Neural cell (in vitro differentiated cells): Measurements from ENCODE around the gene MAPK11. TPM values are rescaled to one million over a fixed set of nuclear protein-coding genes. Genes with fewer than 3 reads are reported as not detected.

Experiments
- H2AFZ ChIP-seq: fragments of 200-600, 300-800 bp; sonication (generic), shearing (Covaris generic); 2 replicates; pipeline ENCODE4 v1.6.0; 2014; ENCODE audit warnings: low read depth, mild to moderate bottlenecking, antibody characterized with exemption, low read length, moderate library complexity
- H3F3A ChIP-seq: fragments of 200-600 bp; shearing (Covaris generic); 2 replicates; pipeline ENCODE4 v1.6.1; 2016; ENCODE audit warnings: mild to moderate bottlenecking, moderate library complexity, mixed read lengths, antibody characterized with exemption, low read length; ENCODE audit not compliant: insufficient read depth, poor library complexity, severe bottlenecking
- H3K27ac ChIP-seq: fragments of 200-600, 300-800 bp; sonication (generic), shearing (Covaris generic); 2 replicates; pipeline ENCODE4 v1.5.1; 2014; ENCODE audit warnings: mild to moderate bottlenecking, low read length, moderate library complexity
- H3K27me3 ChIP-seq: fragments of 300-800, 200-600 bp; sonication (generic), shearing (Covaris generic); 2 replicates; pipeline ENCODE4 v1.6.0; 2014; ENCODE audit warnings: mild to moderate bottlenecking, low read depth, low read length, moderate library complexity; ENCODE audit not compliant: insufficient read depth
- H3K36me3 ChIP-seq: fragments of 300-800, 200-600 bp; sonication (generic), shearing (Covaris generic); 2 replicates; pipeline ENCODE4 v1.5.1; 2014; ENCODE audit warnings: mild to moderate bottlenecking, antibody characterized with exemption, low read length, moderate library complexity; ENCODE audit not compliant: insufficient read depth
- H3K4me2 ChIP-seq: fragments of 300-800, 200-600 bp; sonication (generic), shearing (Covaris generic); 2 replicates; pipeline ENCODE4 v1.6.0; 2014; ENCODE audit warnings: mild to moderate bottlenecking, low read length
- H3K4me3 ChIP-seq: fragments of 300-800, 200-600 bp; sonication (generic), shearing (Covaris generic); 2 replicates; pipeline ENCODE4 v1.5.1; 2014; ENCODE audit warnings: mild to moderate bottlenecking, low read length, moderate library complexity
- H3K79me2 ChIP-seq: fragments of 200-600 bp; shearing (Covaris generic); replicated peaks from 2 replicates; pipeline ENCODE4 v1.6.0; 2014; ENCODE audit warnings: mild to moderate bottlenecking, low read length, moderate library complexity; ENCODE audit not compliant: insufficient read depth
- H3K9ac ChIP-seq: fragments of 300-800, 200-600 bp; sonication (generic), shearing (Covaris generic); 2 replicates; pipeline ENCODE4 v1.6.1; 2016; ENCODE audit warnings: mild to moderate bottlenecking, low read length, mixed read lengths
- H3K9me2 ChIP-seq: fragments of 200-600 bp; shearing (Covaris generic); 2 replicates; pipeline ENCODE4 v1.6.1; 2016; ENCODE audit warnings: mild to moderate bottlenecking, low read length, mixed read lengths; ENCODE audit not compliant: insufficient read depth
- H3K9me3 ChIP-seq: fragments of 200-600, 300-800 bp; sonication (generic), shearing (Covaris generic); 2 replicates; pipeline ENCODE4 v1.6.1; 2016; ENCODE audit warnings: mild to moderate bottlenecking, mixed run types, low read length, moderate library complexity, mixed read lengths
- H4K20me1 ChIP-seq: fragments of 200-600 bp; shearing (Covaris generic); 2 replicates; pipeline ENCODE4 v1.6.1; 2016; ENCODE audit warnings: mild to moderate bottlenecking, mixed run types; ENCODE audit not compliant: insufficient read depth
- CTCF ChIP-seq: fragments of 450-650 bp; IDR thresholded peaks from 2 replicates; pipeline ENCODE4 v1.5.1; 2014; ENCODE audit warnings: antibody characterized with exemption, mild to moderate bottlenecking, moderate library complexity; ENCODE audit not compliant: poor library complexity, severe bottlenecking
- EP300 ChIP-seq: fragments of 450-650 bp; conservative IDR thresholded peaks from 2 replicates; pipeline ENCODE4 v1.6.1; 2014; ENCODE audit warnings: antibody characterized with exemption, mild to moderate bottlenecking, moderate library complexity; ENCODE audit not compliant: poor library complexity, severe bottlenecking
- EZH2 ChIP-seq: fragments of 200-600, 300-800 bp; shearing (Covaris generic), sonication (generic); IDR thresholded peaks from 2 replicates; pipeline ENCODE4 v1.6.1; 2014; ENCODE audit warnings: antibody characterized with exemption, low read length, borderline replicate concordance, mild to moderate bottlenecking; ENCODE audit not compliant: insufficient read depth, poor library complexity, severe bottlenecking
- MXI1 ChIP-seq: fragments of 450-650 bp; conservative IDR thresholded peaks from 2 replicates; pipeline ENCODE4 v1.6.1; 2014; ENCODE audit warnings: antibody characterized with exemption, mild to moderate bottlenecking; ENCODE audit not compliant: poor library complexity, severe bottlenecking
- POLR2AphosphoS5 ChIP-seq: IDR thresholded peaks from 2 replicates; pipeline ENCODE4 v1.6.1; 2012
- RAD21 ChIP-seq: fragments of 450-650 bp; conservative IDR thresholded peaks from 2 replicates; pipeline ENCODE4 v1.6.1; 2014; ENCODE audit warnings: antibody characterized with exemption, mild to moderate bottlenecking, moderate library complexity
- REST ChIP-seq: IDR thresholded peaks from 2 replicates; pipeline ENCODE4 v1.6.1; 2012; ENCODE audit warnings: borderline replicate concordance
- SMC3 ChIP-seq: fragments of 450-650 bp; conservative IDR thresholded peaks from 2 replicates; pipeline ENCODE4 v1.6.1; 2014; ENCODE audit warnings: antibody characterized with exemption, mild to moderate bottlenecking, moderate library complexity; ENCODE audit not compliant: poor library complexity
- TAF1 ChIP-seq: IDR thresholded peaks from 2 replicates; pipeline ENCODE4 v1.6.1; 2012; ENCODE audit warnings: low read depth
- polyA plus RNA-seq: library from polyadenylated mRNA; depleted of rRNA; stranded (reverse); fragments of >200 nt; gene quantifications from 2 replicates; pipeline ENCODE4 v1.2.3, GENCODE V29; 2014

MAPK11 gene
- polyA plus RNA-seq, 1 donor from 2014 or later = 36.3 TPM

DNA sequence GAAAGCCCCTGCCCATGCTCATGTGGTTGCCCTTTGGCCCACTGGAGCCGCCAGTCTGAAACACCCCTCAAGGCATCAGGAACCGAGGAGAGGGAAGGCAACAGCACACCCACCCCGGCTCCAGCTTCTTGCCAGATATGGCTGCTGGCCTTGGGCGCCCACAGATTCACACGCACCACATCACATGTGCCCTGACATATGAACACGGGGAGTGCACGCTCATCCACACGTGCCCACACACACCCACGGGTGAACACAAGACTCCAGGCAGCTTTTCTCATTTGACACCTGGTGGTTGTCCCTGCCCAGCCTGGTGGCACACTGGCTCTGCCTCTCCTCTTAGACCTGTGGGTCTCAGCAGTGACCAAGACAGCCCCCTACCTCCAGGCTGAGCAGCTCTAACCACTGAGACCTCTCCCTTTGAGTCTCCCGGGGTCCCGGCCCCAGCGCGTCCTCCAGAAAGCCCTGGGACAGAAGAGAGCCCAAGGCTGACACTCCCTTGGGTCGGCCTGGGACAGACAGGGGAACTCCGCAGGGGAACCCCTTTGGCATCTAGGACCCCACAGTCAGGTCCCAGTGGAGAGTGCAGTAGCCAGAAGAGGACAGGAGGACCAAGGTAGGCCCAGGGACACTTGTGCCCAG, 6.0 kb downstream of the MAPK11 start:
- TF ChIP-seq REST (no peak), TAF1 (no peak), RAD21 (no peak), MXI1 (no peak), EP300 (no peak), POLR2AphosphoS5 (no peak), CTCF (no peak), SMC3 (no peak), EZH2 (no peak)

DNA sequence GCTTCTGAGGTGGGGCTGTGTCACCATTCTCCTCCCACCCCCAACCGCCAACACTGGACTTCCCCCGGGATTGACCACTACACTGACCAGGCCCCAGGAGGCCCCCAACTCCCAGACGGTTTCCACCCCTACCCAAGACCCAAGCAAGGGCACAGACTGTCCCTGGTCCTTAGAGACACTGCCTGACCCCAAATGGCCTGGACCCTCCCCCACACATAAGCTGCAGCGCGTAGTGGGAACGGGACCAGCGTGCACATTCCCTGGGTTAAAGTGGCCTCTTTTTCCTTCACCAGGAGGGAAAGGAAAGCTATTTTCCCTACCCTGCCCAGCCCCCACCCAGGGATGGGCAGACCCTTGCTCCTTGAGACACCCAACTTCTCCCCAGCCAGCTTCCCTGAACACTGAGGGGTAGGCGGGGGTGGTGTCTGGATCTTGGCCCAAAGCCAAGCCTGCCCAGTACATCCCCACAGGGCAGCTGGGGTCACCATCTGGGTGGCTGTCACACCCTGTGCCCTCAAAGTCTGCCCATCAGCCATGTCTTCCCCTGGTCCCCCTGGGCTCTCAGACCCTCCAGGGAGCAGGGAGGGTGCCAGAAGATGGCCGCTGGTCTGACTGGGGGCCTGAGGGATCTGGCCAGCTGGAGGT, 7.1 kb downstream of the MAPK11 start:
- Histone ChIP-seq H3K79me2 (peaks cover 6% of the 10 kb centered on the region), H3K4me2 (no peak overlapping the region), H3K9me3 (no peaks in the 10 kb centered on the region), H3K9ac (no peak overlapping the region), H3K4me3 (no peak overlapping the region), H2AFZ (no peak overlapping the region), H3F3A (no peaks in the 10 kb centered on the region), H3K36me3 (no peaks in the 10 kb centered on the region), H3K27me3 (no peaks in the 10 kb centered on the region), H3K9me2 (no peaks in the 10 kb centered on the region), H3K27ac (no peak overlapping the region), H4K20me1 (no peaks in the 10 kb centered on the region)
- no peak for TF ChIP-seq TAF1
- TF ChIP-seq REST = no peak
- TF ChIP-seq EZH2 = no peak
- TF ChIP-seq CTCF = no peak
- TF ChIP-seq RAD21 = no peak
- no peak for TF ChIP-seq POLR2AphosphoS5
- no peak for TF ChIP-seq MXI1
- TF ChIP-seq EP300 = no peak
- no peak for TF ChIP-seq SMC3

More for the DNA sequence above, 6.0 kb downstream of the MAPK11 start:
- H3K4me3 ChIP-seq = no peak overlapping the region
- H3K27me3 ChIP-seq = no peaks in the 10 kb centered on the region
- peaks cover 6% of the 10 kb centered on the region for H3K79me2 ChIP-seq
- H3K9ac ChIP-seq = no peak overlapping the region
- H3K4me2 ChIP-seq = no peak overlapping the region
- no peaks in the 10 kb centered on the region for H3K9me3 ChIP-seq
- H3K27ac ChIP-seq = no peak overlapping the region
- H3F3A ChIP-seq = no peaks in the 10 kb centered on the region
- H3K36me3 ChIP-seq = no peaks in the 10 kb centered on the region
- no peaks in the 10 kb centered on the region for H4K20me1 ChIP-seq
- no peaks in the 10 kb centered on the region for H3K9me2 ChIP-seq
- no peak overlapping the region for H2AFZ ChIP-seq
